Colonic mucosa (tissue), 4 donors: ENCODE results near the gene FGF3. TPM values are rescaled to one million over a fixed set of nuclear protein-coding genes. Genes with fewer than 3 reads are reported as not detected.

Experiments
- DNase-seq: peaks from one replicate; pipeline ENCODE4 v3.0.0-alpha.2; 2020
- H3K27ac ChIP-seq: fragments of 200-600 bp; one replicate; pipeline ENCODE4 v1.8.0; 2021
- H3K27me3 ChIP-seq: fragments of 200-600 bp; one replicate; pipeline ENCODE4 v1.8.0; 2021
- H3K36me3 ChIP-seq: fragments of 200-600 bp; one replicate; pipeline ENCODE4 v1.8.0; 2021
- H3K4me1 ChIP-seq: fragments of 200-600 bp; one replicate; pipeline ENCODE4 v1.8.0; 2021; ENCODE audit warnings: mild to moderate bottlenecking
- H3K4me3 ChIP-seq: fragments of 200-600 bp; one replicate; pipeline ENCODE4 v1.8.0; 2021
- H3K9ac ChIP-seq, 2 donors: one replicate each; pipeline ENCODE4 v1.7.0; 2013; ENCODE audit warnings: control low read depth in 2 of 2, low read depth in 2 of 2, low read length in 2 of 2
- H3K9me3 ChIP-seq: fragments of 200-600 bp; one replicate; pipeline ENCODE4 v1.8.0; 2021
- intact Hi-C: fragments of 100-400 bp; cut with DNase I; formaldehyde crosslinking; loops from one replicate; pipeline ENCODE4 v1.14.1; 2022
- total RNA-seq, 2 donors: library from RNA; stranded (reverse); fragmentation: NEBNext Ultra II Directional in 1 of 2; extraction: Animal tissue kit (Norgen Biotek cat#: 25700) in 1 of 2; gene quantifications; one replicate each; pipeline ENCODE4 v1.2.1, GENCODE V29; 2021
- TF ChIP-seq, protein P1 (sequence below): fragments of 200-600 bp; IDR thresholded peaks from one replicate; pipeline ENCODE4 v1.8.0; 2022; ENCODE audit warnings: antibody characterized with exemption, mild to moderate bottlenecking
- donor health status: healthy.
- donor health status: DM: no; HTN: no; CAD: no.
- donor health status: DM: no; HTN: no; CAD: no.

The FGF3 gene
- total RNA-seq, 2 donors from 2014 or later: not detected

DNA sequence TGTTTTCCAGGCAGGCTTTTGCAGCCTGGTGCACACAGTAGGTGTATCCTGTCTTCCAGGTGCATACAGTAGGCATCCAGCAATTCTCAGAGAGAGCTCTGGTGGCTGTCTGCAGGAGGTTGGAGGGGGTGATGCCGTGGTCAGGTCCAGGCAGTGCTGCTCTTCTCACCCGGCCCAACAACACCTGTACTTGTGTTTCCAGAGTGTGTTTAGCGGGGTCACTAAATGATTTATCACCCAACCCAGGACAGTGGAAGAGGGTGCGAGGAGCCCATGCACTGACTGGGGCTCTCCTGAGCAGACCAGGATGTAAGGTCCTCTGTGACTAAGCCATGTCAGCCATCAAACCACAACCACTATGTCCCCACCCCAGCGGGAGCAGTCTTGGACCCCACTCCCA, 18.6 kb upstream of the FGF3 start:
- no peaks in the 10 kb centered on the region for H3K36me3 ChIP-seq
- intact Hi-C loops: no loop called here
- no peak overlapping the region for H3K27ac ChIP-seq
- TF ChIP-seq, protein P1, sequence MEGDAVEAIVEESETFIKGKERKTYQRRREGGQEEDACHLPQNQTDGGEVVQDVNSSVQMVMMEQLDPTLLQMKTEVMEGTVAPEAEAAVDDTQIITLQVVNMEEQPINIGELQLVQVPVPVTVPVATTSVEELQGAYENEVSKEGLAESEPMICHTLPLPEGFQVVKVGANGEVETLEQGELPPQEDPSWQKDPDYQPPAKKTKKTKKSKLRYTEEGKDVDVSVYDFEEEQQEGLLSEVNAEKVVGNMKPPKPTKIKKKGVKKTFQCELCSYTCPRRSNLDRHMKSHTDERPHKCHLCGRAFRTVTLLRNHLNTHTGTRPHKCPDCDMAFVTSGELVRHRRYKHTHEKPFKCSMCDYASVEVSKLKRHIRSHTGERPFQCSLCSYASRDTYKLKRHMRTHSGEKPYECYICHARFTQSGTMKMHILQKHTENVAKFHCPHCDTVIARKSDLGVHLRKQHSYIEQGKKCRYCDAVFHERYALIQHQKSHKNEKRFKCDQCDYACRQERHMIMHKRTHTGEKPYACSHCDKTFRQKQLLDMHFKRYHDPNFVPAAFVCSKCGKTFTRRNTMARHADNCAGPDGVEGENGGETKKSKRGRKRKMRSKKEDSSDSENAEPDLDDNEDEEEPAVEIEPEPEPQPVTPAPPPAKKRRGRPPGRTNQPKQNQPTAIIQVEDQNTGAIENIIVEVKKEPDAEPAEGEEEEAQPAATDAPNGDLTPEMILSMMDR: no peak
- H3K4me1 ChIP-seq: no peaks in the 10 kb centered on the region
- no peaks in the 10 kb centered on the region for H3K27me3 ChIP-seq
- H3K4me3 ChIP-seq: no peak overlapping the region
- no peak overlapping the region for H3K9ac ChIP-seq
- no peaks in the 10 kb centered on the region for H3K9me3 ChIP-seq
- no peak for DNase-seq

DNA sequence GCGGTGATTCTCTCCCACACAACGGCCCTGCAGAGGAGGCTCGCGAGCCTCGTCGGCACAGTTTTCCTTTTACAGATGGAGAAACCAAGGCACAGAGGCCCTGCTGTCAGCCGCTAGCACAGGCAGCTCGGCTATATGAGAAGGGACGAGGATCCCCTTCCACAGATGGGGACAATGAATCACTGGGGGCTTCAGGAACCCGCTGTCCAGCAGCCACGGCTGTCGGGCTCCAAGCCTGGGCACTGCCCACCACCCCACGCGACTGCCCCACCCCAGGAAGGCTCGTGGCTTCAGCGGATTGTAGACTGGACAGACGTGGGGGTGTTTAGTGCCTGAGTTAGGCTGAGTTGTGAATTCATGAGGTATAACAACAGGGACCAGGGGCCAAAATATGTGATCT, 17.2 kb upstream of the FGF3 start:
- Histone ChIP-seq H3K9me3 (no peaks in the 10 kb centered on the region), H3K9ac (no peak overlapping the region), H3K36me3 (no peaks in the 10 kb centered on the region), H3K27ac (no peak overlapping the region), H3K27me3 (no peaks in the 10 kb centered on the region), H3K4me1 (no peaks in the 10 kb centered on the region), H3K4me3 (no peak overlapping the region)
- no peak for DNase-seq
- intact Hi-C loops: no loop called here
- TF ChIP-seq, protein P1: no peak

DNA sequence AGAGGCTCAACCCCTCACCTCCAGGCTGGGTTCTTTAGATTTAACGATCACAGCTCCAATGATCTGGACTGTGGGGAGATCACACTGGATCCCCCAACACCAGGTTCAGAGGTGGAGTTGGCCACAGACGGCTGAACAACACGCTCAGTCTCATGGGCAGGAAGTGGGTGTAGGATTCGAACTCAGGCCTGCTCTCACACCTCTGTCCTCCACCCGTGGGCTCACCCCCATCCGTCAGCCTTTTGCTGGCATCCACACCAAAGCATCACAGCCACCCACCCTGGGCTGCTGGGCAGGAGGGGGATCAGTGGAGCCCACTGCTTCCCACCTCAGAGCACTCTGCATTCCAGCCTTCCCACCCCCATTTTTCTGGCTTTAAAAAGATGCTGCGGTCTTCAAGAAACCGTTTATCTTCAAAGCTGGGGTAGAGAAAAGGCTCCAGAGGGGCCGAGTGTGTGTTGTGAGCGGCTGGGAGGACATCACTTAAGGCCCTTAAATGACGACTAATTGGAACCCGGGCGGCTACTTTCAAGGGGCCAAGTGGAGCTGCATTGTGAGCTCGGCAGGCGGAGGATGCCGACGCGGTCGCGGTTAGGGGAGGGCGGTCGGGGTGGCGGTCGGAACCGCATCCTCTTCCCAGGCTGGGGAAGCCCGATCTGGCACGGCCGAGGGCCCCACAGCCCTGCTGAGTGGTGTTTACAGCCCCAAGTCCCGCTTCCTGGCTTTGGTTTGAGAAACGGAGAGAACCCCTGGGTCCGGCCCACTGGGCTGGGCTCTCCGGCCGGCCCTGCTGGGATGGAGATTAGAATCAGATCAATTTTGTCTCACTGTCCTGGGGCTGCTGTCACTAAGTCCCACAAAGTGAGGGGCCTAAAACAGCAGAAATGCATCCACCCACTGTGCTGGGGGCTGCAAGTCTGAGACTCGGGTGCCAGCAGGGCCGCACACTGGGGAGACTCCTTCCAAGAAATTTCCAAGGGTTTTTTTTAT, 15.9 kb upstream of the FGF3 start:
- no peaks in the 10 kb centered on the region for H3K36me3 ChIP-seq
- H3K4me1 ChIP-seq: no peaks in the 10 kb centered on the region
- TF ChIP-seq, protein P1: no peak
- H3K9ac ChIP-seq: no peak overlapping the region
- intact Hi-C loops: no loop called here
- no peak overlapping the region for H3K27ac ChIP-seq
- H3K27me3 ChIP-seq: no peaks in the 10 kb centered on the region
- no peaks in the 10 kb centered on the region for H3K9me3 ChIP-seq
- DNase-seq: no peak
- H3K4me3 ChIP-seq: no peak overlapping the region

DNA sequence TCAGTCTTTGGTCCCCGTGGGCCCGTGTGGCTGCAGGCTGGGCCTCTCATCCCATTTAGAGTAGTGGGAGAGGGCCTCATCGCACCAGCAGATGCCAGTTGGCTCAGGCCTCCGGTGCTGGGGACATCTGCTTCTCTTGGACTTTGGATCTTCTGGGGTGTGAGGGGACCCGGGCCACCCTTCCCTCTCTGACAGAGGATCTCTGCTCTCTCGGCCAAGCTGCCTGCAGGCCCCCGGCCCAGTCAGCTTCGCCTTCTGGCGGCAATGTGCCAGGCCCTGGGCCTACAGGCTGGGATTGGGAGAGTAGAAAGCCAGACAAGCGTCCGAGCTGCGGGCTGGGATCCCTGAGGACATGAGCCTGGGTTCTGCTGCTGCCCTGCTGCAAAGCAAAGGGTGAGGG, 15.0 kb upstream of the FGF3 start:
- intact Hi-C loops: no loop called here
- Histone ChIP-seq H3K4me3 (no peak overlapping the region), H3K27ac (no peak overlapping the region), H3K36me3 (no peaks in the 10 kb centered on the region), H3K9ac (no peak overlapping the region), H3K27me3 (no peaks in the 10 kb centered on the region), H3K9me3 (no peaks in the 10 kb centered on the region), H3K4me1 (no peaks in the 10 kb centered on the region)
- DNase-seq: no peak
- TF ChIP-seq, protein P1: no peak

DNA sequence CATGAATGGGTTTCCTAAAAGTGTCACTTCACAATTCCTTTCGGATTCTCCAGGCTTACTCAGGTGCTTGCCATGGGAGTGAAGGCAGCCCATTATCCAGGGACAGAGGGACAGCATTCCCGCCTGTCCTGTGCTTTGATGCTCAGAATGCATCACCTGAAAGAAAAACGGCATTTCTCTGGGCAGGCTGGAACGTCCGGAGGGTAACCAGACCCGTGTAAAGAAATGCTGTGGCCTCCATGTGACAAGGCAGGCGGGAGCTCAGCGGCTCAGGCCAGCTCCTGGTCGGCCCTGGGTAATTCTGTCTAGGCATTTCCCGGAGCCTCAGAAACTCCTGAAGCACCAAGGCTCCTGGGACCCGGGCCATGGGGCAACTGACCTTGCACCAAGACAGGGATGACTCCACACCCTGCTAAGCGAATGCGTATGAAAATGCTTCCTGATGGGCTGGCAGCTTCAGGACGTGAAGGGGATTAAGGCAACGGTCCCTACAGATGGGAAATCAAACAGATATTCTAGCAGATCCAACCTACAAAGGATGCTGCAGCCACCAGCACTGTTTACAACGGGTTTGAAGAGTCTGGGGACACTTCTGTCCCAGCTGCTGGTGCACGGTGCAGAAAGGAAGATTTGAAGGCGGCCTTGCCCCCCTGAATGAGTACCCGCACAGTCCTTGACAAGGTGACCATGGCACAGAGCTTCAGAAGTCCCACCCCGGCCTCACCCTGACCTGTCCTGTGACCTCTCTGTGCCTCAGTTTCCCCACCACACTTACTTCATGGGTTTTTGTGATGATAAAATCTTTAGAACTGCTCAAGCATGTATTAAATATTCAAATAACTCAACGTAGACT, 13.6 kb upstream of the FGF3 start:
- Histone ChIP-seq H3K36me3 (no peaks in the 10 kb centered on the region), H3K4me1 (no peaks in the 10 kb centered on the region), H3K9ac (no peak overlapping the region), H3K4me3 (no peak overlapping the region), H3K9me3 (no peaks in the 10 kb centered on the region), H3K27ac (no peak overlapping the region), H3K27me3 (no peaks in the 10 kb centered on the region)
- no peak for DNase-seq
- TF ChIP-seq, protein P1: no peak
- intact Hi-C loops: no loop called here
